ENCODE data around the gene HS6ST3. TPM values are rescaled to one million over a fixed set of nuclear protein-coding genes. Genes with fewer than 3 reads are reported as not detected.
A peak's percentile ranks its signal among the peaks of the same experiment; 100 is the strongest.

The HS6ST3 gene
- total and polyA plus RNA-seq, 9 donors = 0.08 to 0.80 (median 0.15) TPM

- Histone ChIP-seq H3K4me3 (ENCODE audit: low read length) (no peak overlapping the region), H3K27ac (ENCODE audit: low read length) (no peak overlapping the region), H3K9me3 (replicated peaks; ENCODE audit: control insufficient read depth, low read depth, low read length) (no peaks in the 10 kb centered on the region), H3K4me1 (ENCODE audit: control insufficient read depth, insufficient read depth, low read length) (no peaks in the 10 kb centered on the region), H3K36me3 (ENCODE audit: control insufficient read depth, insufficient read depth, low read length) (no peaks in the 10 kb centered on the region), H3K27me3 (ENCODE audit: control insufficient read depth, insufficient read depth, low read length) (no peaks in the 10 kb centered on the region)
- DNase-seq = no peak
- 88% methylated on average over 1 of the region's 2 CpGs for WGBS (ENCODE audit: insufficient coverage)
Observed at GRCh38 chr13:96544957-96545356, 455.1 kb downstream of the HS6ST3 start.

GRCh38 chr13:96546463-96546862 is 456.6 kb downstream of the HS6ST3 start:
- no peaks in the 10 kb centered on the region for H3K4me1 ChIP-seq (ENCODE audit: control insufficient read depth, insufficient read depth, low read length)
- no peak for DNase-seq
- no peak overlapping the region for H3K27ac ChIP-seq (ENCODE audit: low read length)
- H3K4me3 ChIP-seq (ENCODE audit: low read length) = no peak overlapping the region
- H3K36me3 ChIP-seq (ENCODE audit: control insufficient read depth, insufficient read depth, low read length) = no peaks in the 10 kb centered on the region
- WGBS (ENCODE audit: insufficient coverage) = no CpG with 5 or more reads among the region's 3 CpGs
- no peaks in the 10 kb centered on the region for H3K9me3 ChIP-seq (replicated peaks; ENCODE audit: control insufficient read depth, low read depth, low read length)
- H3K27me3 ChIP-seq (ENCODE audit: control insufficient read depth, insufficient read depth, low read length) = no peaks in the 10 kb centered on the region

DNA sequence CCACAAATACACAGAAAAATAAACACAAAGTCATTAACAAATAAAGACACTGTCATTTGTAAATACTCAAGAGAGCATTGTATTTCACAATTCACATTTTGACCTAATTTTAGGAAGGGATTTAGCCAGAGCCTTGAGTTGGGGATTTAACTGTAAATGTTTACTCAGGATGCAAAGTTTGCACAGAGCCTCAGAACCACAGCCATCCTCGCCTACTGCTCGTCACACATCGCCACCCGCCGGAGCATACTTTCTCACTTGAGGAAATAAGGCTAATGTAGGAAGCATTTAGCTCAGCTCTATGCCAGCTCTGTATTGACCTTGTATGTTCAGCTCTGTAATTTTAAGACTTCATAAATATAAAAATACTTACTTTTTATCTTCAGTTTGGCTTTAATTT is 461.6 kb downstream of the HS6ST3 start:
- no CpG with 5 or more reads among the region's 5 CpGs for whole genome bisulfite sequencing (ENCODE audit: insufficient coverage)
- peak; percentile 13 for DNase-seq
- Histone ChIP-seq H3K4me1 (ENCODE audit: control insufficient read depth, insufficient read depth, low read length) (no peaks in the 10 kb centered on the region), H3K9me3 (replicated peaks; ENCODE audit: control insufficient read depth, low read depth, low read length) (no peaks in the 10 kb centered on the region), H3K27ac (ENCODE audit: low read length) (no peak overlapping the region), H3K4me3 (ENCODE audit: low read length) (no peak overlapping the region), H3K27me3 (ENCODE audit: control insufficient read depth, insufficient read depth, low read length) (no peaks in the 10 kb centered on the region), H3K36me3 (ENCODE audit: control insufficient read depth, insufficient read depth, low read length) (no peaks in the 10 kb centered on the region)

DNA sequence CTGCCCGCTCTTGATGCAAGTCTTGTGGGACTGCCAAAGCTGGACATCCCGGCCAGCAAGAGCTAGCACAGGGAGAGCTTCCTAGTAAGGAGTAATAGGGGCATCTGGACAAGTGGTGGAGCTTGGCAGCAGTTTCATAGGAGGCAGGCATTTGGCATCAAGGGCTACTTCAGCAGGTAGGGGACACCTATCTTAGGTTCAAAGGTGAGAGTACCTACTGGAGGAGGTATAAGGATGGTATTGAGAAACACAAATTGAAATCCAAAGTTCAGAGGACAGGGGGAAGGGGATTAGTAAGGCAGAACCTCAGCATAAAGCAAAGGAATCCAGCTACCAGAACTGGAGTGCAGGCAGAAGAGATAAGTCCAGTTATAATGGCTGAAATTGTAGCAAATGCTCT is 462.7 kb downstream of the HS6ST3 start:
- no peak overlapping the region for H3K4me3 ChIP-seq (ENCODE audit: low read length)
- 100% methylated on average over 1 of the region's 2 CpGs for WGBS (ENCODE audit: insufficient coverage)
- no peak overlapping the region for H3K27ac ChIP-seq (ENCODE audit: low read length)
- DNase-seq = no peak
- no peaks in the 10 kb centered on the region for H3K9me3 ChIP-seq (replicated peaks; ENCODE audit: control insufficient read depth, low read depth, low read length)
- H3K4me1 ChIP-seq (ENCODE audit: control insufficient read depth, insufficient read depth, low read length) = no peaks in the 10 kb centered on the region
- no peaks in the 10 kb centered on the region for H3K27me3 ChIP-seq (ENCODE audit: control insufficient read depth, insufficient read depth, low read length)
- H3K36me3 ChIP-seq (ENCODE audit: control insufficient read depth, insufficient read depth, low read length) = no peaks in the 10 kb centered on the region

GRCh38 chr13:96553796-96554195 is 463.9 kb downstream of the HS6ST3 start:
- Histone ChIP-seq H3K9me3 (replicated peaks; ENCODE audit: control insufficient read depth, low read depth, low read length) (no peaks in the 10 kb centered on the region), H3K4me3 (ENCODE audit: low read length) (no peak overlapping the region), H3K27ac (ENCODE audit: low read length) (no peak overlapping the region), H3K36me3 (ENCODE audit: control insufficient read depth, insufficient read depth, low read length) (no peaks in the 10 kb centered on the region), H3K4me1 (ENCODE audit: control insufficient read depth, insufficient read depth, low read length) (no peaks in the 10 kb centered on the region), H3K27me3 (ENCODE audit: control insufficient read depth, insufficient read depth, low read length) (no peaks in the 10 kb centered on the region)
- 93% methylated on average over 7 of the region's 7 CpGs for WGBS (ENCODE audit: insufficient coverage)
- DNase-seq = no peak

- Histone ChIP-seq H3K36me3 (ENCODE audit: control insufficient read depth, insufficient read depth, low read length) (no peaks in the 10 kb centered on the region), H3K9me3 (replicated peaks; ENCODE audit: control insufficient read depth, low read depth, low read length) (peaks cover 3% of the 10 kb centered on the region), H3K4me1 (ENCODE audit: control insufficient read depth, insufficient read depth, low read length) (no peaks in the 10 kb centered on the region), H3K27ac (ENCODE audit: low read length) (no peak overlapping the region), H3K27me3 (ENCODE audit: control insufficient read depth, insufficient read depth, low read length) (no peaks in the 10 kb centered on the region), H3K4me3 (ENCODE audit: low read length) (no peak overlapping the region)
- DNase-seq = no peak
- WGBS (ENCODE audit: insufficient coverage) = 55% methylated on average over 2 of the region's 4 CpGs
Observed at GRCh38 chr13:96573563-96573962, 483.7 kb downstream of the HS6ST3 start.

GRCh38 chr13:96575423-96576320 is 485.8 kb downstream of the HS6ST3 start:
- H3K27me3 ChIP-seq (ENCODE audit: control insufficient read depth, insufficient read depth, low read length) = no peaks in the 10 kb centered on the region
- peak; percentile 9 for DNase-seq
- no peak overlapping the region for H3K27ac ChIP-seq (ENCODE audit: low read length)
- H3K4me1 ChIP-seq (ENCODE audit: control insufficient read depth, insufficient read depth, low read length) = no peaks in the 10 kb centered on the region
- no peak overlapping the region for H3K4me3 ChIP-seq (ENCODE audit: low read length)
- H3K9me3 ChIP-seq (replicated peaks; ENCODE audit: control insufficient read depth, low read depth, low read length) = peaks cover 3% of the 10 kb centered on the region
- 58% methylated on average over 14 of the region's 14 CpGs for WGBS (ENCODE audit: insufficient coverage)
- H3K36me3 ChIP-seq (ENCODE audit: control insufficient read depth, insufficient read depth, low read length) = no peaks in the 10 kb centered on the region

- H3K36me3 ChIP-seq (ENCODE audit: control insufficient read depth, insufficient read depth, low read length) = no peaks in the 10 kb centered on the region
- H3K27me3 ChIP-seq (ENCODE audit: control insufficient read depth, insufficient read depth, low read length) = no peaks in the 10 kb centered on the region
- no peak overlapping the region for H3K4me3 ChIP-seq (ENCODE audit: low read length)
- DNase-seq = no peak
- H3K4me1 ChIP-seq (ENCODE audit: control insufficient read depth, insufficient read depth, low read length) = no peaks in the 10 kb centered on the region
- no peak overlapping the region for H3K27ac ChIP-seq (ENCODE audit: low read length)
- H3K9me3 ChIP-seq (replicated peaks; ENCODE audit: control insufficient read depth, low read depth, low read length) = no peaks in the 10 kb centered on the region
Observed at GRCh38 chr13:96581741-96582140, 491.8 kb downstream of the HS6ST3 start.

DNA sequence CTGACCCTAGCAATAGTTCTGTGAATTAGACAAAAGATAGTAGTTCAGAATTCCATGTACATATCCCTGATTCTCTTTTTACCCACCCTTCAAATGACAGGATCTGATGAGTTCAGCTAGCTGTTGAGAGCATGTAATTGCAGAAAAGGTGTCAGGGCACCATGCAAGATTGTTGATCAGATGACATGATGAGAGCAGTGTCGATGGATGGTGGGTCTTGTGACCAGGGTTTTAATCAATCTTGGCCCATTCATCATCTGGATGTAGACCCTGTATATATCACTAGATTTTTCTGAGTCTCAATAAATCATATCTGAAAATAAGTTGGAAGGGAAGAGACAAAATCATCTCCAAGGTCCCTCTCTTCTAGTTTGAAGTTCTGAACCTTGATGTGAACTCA is 525.3 kb downstream of the HS6ST3 start:
- H3K4me1 ChIP-seq (ENCODE audit: control insufficient read depth, insufficient read depth, low read length) = no peaks in the 10 kb centered on the region
- no peaks in the 10 kb centered on the region for H3K36me3 ChIP-seq (ENCODE audit: control insufficient read depth, insufficient read depth, low read length)
- H3K27me3 ChIP-seq (ENCODE audit: control insufficient read depth, insufficient read depth, low read length) = no peaks in the 10 kb centered on the region
- no peak overlapping the region for H3K4me3 ChIP-seq (ENCODE audit: low read length)
- no peak overlapping the region for H3K27ac ChIP-seq (ENCODE audit: low read length)
- DNase-seq = no peak
- WGBS (ENCODE audit: insufficient coverage) = no CpG with 5 or more reads among the region's 1 CpG
- H3K9me3 ChIP-seq (replicated peaks; ENCODE audit: control insufficient read depth, low read depth, low read length) = peaks cover 5% of the 10 kb centered on the region

DNA sequence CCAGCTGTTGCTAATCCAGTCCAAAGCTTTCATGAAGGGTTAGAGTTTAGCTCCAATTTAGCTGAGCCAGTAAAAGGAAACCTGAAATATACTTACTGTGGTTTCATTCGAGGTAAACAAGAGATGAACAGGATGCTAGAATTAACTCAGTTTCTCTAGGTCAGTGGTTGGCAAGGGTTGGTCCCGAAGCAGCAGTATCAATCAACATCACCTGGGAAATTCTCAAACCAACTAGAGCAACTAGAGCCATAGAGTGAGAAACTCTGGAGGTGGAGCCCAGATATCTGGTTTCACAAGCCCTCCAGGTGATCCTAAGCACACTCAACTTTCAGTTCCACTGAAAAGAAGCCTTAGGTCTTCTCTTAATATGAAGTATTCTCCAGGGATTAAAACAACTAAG is 527.6 kb downstream of the HS6ST3 start:
- Histone ChIP-seq H3K27ac (ENCODE audit: low read length) (no peak overlapping the region), H3K27me3 (ENCODE audit: control insufficient read depth, insufficient read depth, low read length) (no peaks in the 10 kb centered on the region), H3K4me1 (ENCODE audit: control insufficient read depth, insufficient read depth, low read length) (no peaks in the 10 kb centered on the region), H3K4me3 (ENCODE audit: low read length) (no peak overlapping the region), H3K9me3 (replicated peaks; ENCODE audit: control insufficient read depth, low read depth, low read length) (peaks cover 3% of the 10 kb centered on the region), H3K36me3 (ENCODE audit: control insufficient read depth, insufficient read depth, low read length) (no peaks in the 10 kb centered on the region)
- no CpG with 5 or more reads among the region's 2 CpGs for WGBS (ENCODE audit: insufficient coverage)
- DNase-seq = no peak
